HEK293 (cell line): Measurements from ENCODE around the gene MVD.

Source experiments
- CTCF ChIA-PET: fragments of 350-600 bp; formaldehyde crosslinking; extraction: SDS; loops from one replicate; lab custom pipeline; 2021; ENCODE audit warnings: antibody characterized with exemption; lab: Yijun Ruan, JAX
- POLR2A ChIA-PET: fragments of 300-600 bp; formaldehyde crosslinking; extraction: SDS; loops from one replicate; lab custom pipeline; 2020; ENCODE audit warnings: antibody characterized with exemption, inconsistent platforms; lab: Yijun Ruan, JAX
- H3K27ac ChIP-seq: fragments of 200-500 bp; sonication (Bioruptor generic); 2 replicates; pipeline ENCODE4 v1.5.1; 2014; ENCODE audit warnings: low read depth, low read length, control low read depth, inconsistent platforms; ENCODE audit errors: extremely low read depth
- H3K36me3 ChIP-seq, 2 experiments: fragments of 200-500 bp in 1 of 2; sonication (Bioruptor generic) in 1 of 2; 1 replicate in 1 of 2; 2 replicates in 1 of 2; pipeline ENCODE4 v1.5.1; 2014 to 2017; ENCODE audit warnings: inconsistent platforms in 2 of 2, low read length in 2 of 2; ENCODE audit not compliant: control insufficient read depth in 2 of 2, insufficient read depth in 1 of 2
- H3K4me1 ChIP-seq: fragments of 200-500 bp; sonication (Bioruptor generic); 2 replicates; pipeline ENCODE4 v1.5.1; 2014; ENCODE audit warnings: mild to moderate bottlenecking, low read length, inconsistent platforms; ENCODE audit not compliant: control insufficient read depth, insufficient read depth
- H3K4me3 ChIP-seq: 2 replicates; pipeline ENCODE4 v1.5.1; 2011; ENCODE audit warnings: low read depth, mild to moderate bottlenecking, control low read depth, low read length, moderate library complexity
- H3K9me3 ChIP-seq: fragments of 200-500 bp; sonication (Bioruptor generic); 2 replicates; pipeline ENCODE4 v1.5.1; 2014; ENCODE audit warnings: low read depth, low read length, inconsistent platforms; ENCODE audit not compliant: control insufficient read depth, insufficient read depth
- TRIM28 ChIP-seq: IDR thresholded peaks from 2 replicates; pipeline ENCODE4 v1.6.1; 2011; ENCODE audit warnings: low read length, control low read depth, borderline replicate concordance
- ZBTB20 ChIP-seq: fragments of 450-650 bp; formaldehyde crosslinking; IDR thresholded peaks from 2 replicates; pipeline ENCODE4 v1.5.1; 2016; ENCODE audit warnings: missing biosample characterization, missing genetic modification characterization
- ZNF169 ChIP-seq: fragments of 450-650 bp; formaldehyde crosslinking; IDR thresholded peaks from 2 replicates; pipeline ENCODE4 v1.5.1; 2016; ENCODE audit warnings: missing biosample characterization, missing genetic modification characterization
- ZNF2 ChIP-seq: fragments of 450-650 bp; formaldehyde crosslinking; IDR thresholded peaks from 2 replicates; pipeline ENCODE4 v1.5.1; 2016; ENCODE audit warnings: missing biosample characterization, missing genetic modification characterization
- ZNF24 ChIP-seq: fragments of 450-650 bp; formaldehyde crosslinking; IDR thresholded peaks from 2 replicates; pipeline ENCODE4 v1.5.1; 2016; ENCODE audit warnings: missing biosample characterization, missing genetic modification characterization
- ZNF280D ChIP-seq: fragments of 450-650 bp; formaldehyde crosslinking; IDR thresholded peaks from 2 replicates; pipeline ENCODE4 v1.5.1; 2016; ENCODE audit warnings: missing biosample characterization, missing genetic modification characterization
- ZNF292 ChIP-seq: fragments of 450-650 bp; formaldehyde crosslinking; IDR thresholded peaks from 2 replicates; pipeline ENCODE4 v1.5.1; 2016; ENCODE audit warnings: low read depth, missing biosample characterization, missing genetic modification characterization, borderline replicate concordance
- ZNF37A ChIP-seq: fragments of 450-650 bp; IDR thresholded peaks from 2 replicates; pipeline ENCODE4 v1.5.1; 2018; ENCODE audit warnings: missing biosample characterization, missing genetic modification characterization
- ZNF398 ChIP-seq: fragments of 450-650 bp; formaldehyde crosslinking; IDR thresholded peaks from 2 replicates; pipeline ENCODE4 v1.5.1; 2017; ENCODE audit warnings: missing biosample characterization, missing genetic modification characterization
- ZNF426 ChIP-seq: fragments of 450-650 bp; formaldehyde crosslinking; IDR thresholded peaks from 2 replicates; pipeline ENCODE4 v1.5.1; 2017; ENCODE audit warnings: missing biosample characterization, missing genetic modification characterization, mild to moderate bottlenecking, inconsistent platforms, moderate library complexity
- ZNF529 ChIP-seq: fragments of 450-650 bp; formaldehyde crosslinking; IDR thresholded peaks from 2 replicates; pipeline ENCODE4 v1.5.1; 2017; ENCODE audit warnings: missing genetic modification characterization, missing biosample characterization; ENCODE audit not compliant: insufficient replicate concordance
- ZNF544 ChIP-seq: fragments of 450-650 bp; formaldehyde crosslinking; IDR thresholded peaks from 2 replicates; pipeline ENCODE4 v1.5.0; 2017; ENCODE audit warnings: missing biosample characterization, missing genetic modification characterization
- ZNF561 ChIP-seq: fragments of 450-650 bp; IDR thresholded peaks from 2 replicates; pipeline ENCODE4 v1.5.1; 2018; ENCODE audit warnings: missing biosample characterization, missing genetic modification characterization, borderline replicate concordance
- ZNF621 ChIP-seq: fragments of 450-650 bp; formaldehyde crosslinking; IDR thresholded peaks from 2 replicates; pipeline ENCODE4 v1.5.1; 2017; ENCODE audit warnings: missing biosample characterization, missing genetic modification characterization
- ZNF701 ChIP-seq: fragments of 450-650 bp; formaldehyde crosslinking; IDR thresholded peaks from 2 replicates; pipeline ENCODE4 v1.5.1; 2016; ENCODE audit warnings: missing biosample characterization, missing genetic modification characterization
- ZNF830 ChIP-seq: fragments of 450-650 bp; IDR thresholded peaks from 2 replicates; pipeline ENCODE4 v1.5.0; 2018; ENCODE audit warnings: missing biosample characterization, missing genetic modification characterization, low read depth, mild to moderate bottlenecking, moderate library complexity
- ZXDB ChIP-seq: fragments of 450-650 bp; formaldehyde crosslinking; IDR thresholded peaks from 2 replicates; pipeline ENCODE4 v1.5.1; 2016; ENCODE audit warnings: missing biosample characterization, missing genetic modification characterization

MVD gene

GRCh38 chr16:88642881-88643643 is 19.8 kb downstream of the MVD start (continued):
- no peak for TF ChIP-seq ZNF280D (tag by site-specific recombination)
- TF ChIP-seq ZNF830 (tag by site-specific recombination), result no peak
- TF ChIP-seq ZNF701 (tag by site-specific recombination), result no peak

DNA sequence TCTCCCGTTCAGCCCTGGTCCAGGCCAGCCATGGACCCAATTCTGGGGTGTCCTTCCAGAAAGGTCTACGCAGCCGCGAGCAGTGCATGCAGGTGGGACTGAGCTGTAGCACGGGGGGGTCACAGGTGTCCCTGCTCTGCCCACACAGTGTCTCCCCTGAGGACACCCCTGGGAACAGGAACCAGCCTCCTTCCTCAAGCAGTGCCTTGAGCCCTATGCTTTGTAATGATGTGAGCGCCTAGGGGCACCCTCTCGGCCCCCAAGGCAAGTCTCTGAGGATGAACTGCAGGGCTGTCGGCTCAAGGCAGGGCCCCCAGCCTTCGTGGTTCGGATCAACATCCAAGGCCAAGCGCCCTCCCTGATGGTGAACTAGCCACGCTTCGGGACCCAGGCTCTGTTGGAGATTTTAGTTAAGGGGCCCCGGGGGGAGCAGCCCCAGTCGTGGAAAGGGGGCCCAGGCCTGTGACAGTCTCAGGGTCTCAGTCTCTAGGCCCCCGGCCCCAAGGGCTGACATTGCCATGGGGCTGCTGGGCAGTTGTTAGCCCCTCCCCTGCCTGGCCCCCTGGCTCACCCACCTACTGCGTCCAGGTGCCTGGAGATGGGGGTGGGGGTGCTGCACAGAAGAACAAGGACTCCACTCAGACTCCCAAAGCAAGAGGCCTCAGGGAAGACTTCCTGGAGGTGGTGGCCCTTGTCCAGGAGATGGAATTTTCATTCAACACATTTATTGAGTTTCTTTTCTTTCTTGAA is 22.2 kb downstream of the MVD start:
- ChIA-PET POLR2A (no interaction called here), CTCF (interaction anchor here (0.7 kb wide), 1 partner anchor 76 kb away, joined by 3 read pairs; no protein-coding TSS in a partner anchor)
- H3K4me1 ChIP-seq, result no peaks in the 10 kb centered on the region
- TF ChIP-seq ZNF24 (tag by site-specific recombination) (no peak), ZNF169 (tag by site-specific recombination) (no peak), ZNF426 (no peak), ZNF561 (no peak)
- H3K4me3 ChIP-seq, result no peak overlapping the region
- H3K27ac ChIP-seq, result no peak overlapping the region
- no peaks in the 10 kb centered on the region for H3K9me3 ChIP-seq
- peaks cover 0 to 21% of the 10 kb centered on the region in 2 experiments; a peak in 1 of 3 replicates for H3K36me3 ChIP-seq

GRCh38 chr16:88640039-88640495 is 22.8 kb downstream of the MVD start:
- Histone ChIP-seq H3K4me3 (no peak overlapping the region), H3K9me3 (no peaks in the 10 kb centered on the region), H3K4me1 (no peaks in the 10 kb centered on the region), H3K27ac (no peak overlapping the region), H3K36me3 (peaks cover 0 to 15% of the 10 kb centered on the region in 2 experiments; a peak in 1 of 3 replicates)
- TF ChIP-seq ZNF398 (tag by site-specific recombination), result no peak
- no peak for TF ChIP-seq ZNF2
- TF ChIP-seq ZNF292 (tag by site-specific recombination), result no peak
- TF ChIP-seq ZXDB (tag by site-specific recombination), result no peak
- no peak for TF ChIP-seq ZNF529
- TF ChIP-seq TRIM28, result no peak
- no peak for TF ChIP-seq ZNF544 (tag by site-specific recombination)
- TF ChIP-seq ZNF37A (tag by site-specific recombination), result no peak
- no peak for TF ChIP-seq ZNF621
- TF ChIP-seq ZBTB20, result no peak
- ChIA-PET CTCF (interaction anchor here (0.6 to 0.9 kb wide), 2 partner anchors 11 to 290 kb away, joined by 3 to 5 read pairs; no protein-coding TSS in a partner anchor), POLR2A (no interaction called here)
